GM18951 (cell line): Measurements from ENCODE around the gene OMD.
"Not testable (repeated sequence)": the region's sequence is repeated elsewhere in the genome, so short reads cannot be mapped to it uniquely, and the experiment has no call there.

ENCODE experiments used
- POLR2A ChIP-seq: IDR thresholded peaks from 4 replicates; pipeline ENCODE4 v1.6.1; 2011; ENCODE audit warnings: mild to moderate bottlenecking; ENCODE audit not compliant: insufficient read length, insufficient read depth; ENCODE audit errors: extremely low read depth
- in situ Hi-C: fragments of 300-500 bp; cut with MboI; formaldehyde crosslinking; loops from one replicate; pipeline ENCODE4 v1.12.0; 2022; ENCODE audit warnings: low sequenced_read_pairs, mixed read lengths, inconsistent platforms; ENCODE audit not compliant: unreplicated experiment

OMD gene

DNA sequence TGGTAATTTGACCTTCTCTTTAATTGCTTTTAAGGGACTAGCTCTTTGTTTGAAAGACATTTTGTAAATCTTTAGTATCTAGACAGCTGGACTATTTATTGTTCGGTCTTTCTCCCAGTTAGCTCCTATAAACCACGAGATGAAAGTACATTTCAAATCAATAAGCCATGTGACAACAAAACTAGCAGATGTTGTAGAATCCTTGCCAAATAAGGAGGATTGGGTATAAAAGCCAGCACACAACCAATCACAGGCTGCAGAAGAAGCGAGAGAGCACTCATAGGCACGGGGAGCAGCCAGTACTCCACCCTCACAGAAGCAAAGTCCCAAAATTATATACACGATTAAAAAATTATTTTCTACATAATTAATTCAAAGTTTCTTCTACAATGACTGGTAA is 8.1 kb upstream of the OMD start:
- in situ Hi-C loops = no loop called here
- TF ChIP-seq POLR2A = no peak

DNA sequence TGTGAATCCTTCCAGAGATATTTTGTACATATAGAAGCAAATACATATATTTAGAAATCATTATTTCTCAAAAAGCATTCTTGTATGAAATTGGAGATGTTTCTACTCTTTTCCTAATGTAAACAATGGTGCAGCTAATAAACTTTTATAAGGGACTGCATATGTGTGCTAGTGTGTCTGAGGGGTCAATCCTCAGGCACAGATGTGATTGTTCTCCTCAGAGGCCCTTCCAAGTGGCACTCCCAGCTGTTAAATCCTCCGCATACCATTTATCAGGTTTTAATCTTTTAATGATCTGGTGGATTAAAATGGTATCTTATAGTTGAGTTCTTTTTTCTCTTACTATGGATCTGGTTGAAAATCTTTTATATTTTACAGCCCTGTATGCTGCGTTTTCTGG is 5.6 kb upstream of the OMD start:
- in situ Hi-C loops = no loop called here
- TF ChIP-seq POLR2A = no peak

DNA sequence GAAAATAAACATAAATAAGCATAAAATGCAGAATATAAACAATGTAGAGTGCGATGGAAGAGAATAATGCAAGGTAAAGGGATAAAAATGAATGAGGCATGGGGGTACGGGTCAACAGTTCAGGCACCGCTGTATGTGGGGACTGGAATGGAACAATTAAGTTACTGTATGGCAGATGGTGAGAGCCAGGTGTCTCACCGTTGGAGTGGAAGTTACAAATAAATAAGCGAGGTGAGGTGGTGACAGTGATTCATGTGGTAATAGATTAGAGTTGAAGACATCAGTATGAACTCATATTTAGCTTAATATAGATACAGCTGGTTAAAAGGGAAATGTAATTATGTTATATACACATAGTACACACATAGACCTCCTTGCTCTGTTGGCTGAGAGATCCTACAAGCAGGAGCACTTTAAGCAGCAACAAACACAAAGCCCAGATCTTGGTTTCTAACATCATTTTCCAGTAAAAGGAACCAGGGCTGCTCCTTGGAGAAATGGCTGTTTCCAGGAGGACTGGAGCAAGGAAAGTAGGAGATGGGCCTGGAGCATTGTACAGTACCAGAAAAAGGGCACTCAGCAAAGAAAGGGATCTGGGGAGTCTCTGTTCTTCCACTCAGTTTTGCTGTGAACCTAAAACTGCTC is 2.4 kb upstream of the OMD start:
- in situ Hi-C loops = no loop called here

DNA sequence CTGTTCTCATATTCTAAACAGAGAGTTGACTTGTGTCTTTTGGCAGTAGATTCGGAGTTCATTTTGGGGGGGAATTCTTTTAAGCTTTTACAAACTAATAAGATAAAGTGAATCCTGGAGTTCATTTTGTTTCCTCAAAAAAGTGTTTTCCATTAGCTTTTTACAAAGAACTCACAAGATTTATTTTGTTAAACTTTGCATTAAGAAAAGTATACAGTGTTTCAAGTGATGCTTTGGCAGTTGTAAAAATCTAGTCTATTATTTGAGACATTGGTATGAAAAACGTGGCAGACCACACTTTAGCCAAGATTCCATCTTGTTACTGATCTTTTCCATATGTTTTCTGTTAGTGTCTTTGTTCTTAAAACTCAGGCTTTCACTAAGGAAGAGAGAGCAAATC is 1.2 kb upstream of the OMD start:
- no peak for TF ChIP-seq POLR2A

More for the DNA sequence above, 2.4 kb upstream of the OMD start:
- TF ChIP-seq POLR2A = no peak

DNA sequence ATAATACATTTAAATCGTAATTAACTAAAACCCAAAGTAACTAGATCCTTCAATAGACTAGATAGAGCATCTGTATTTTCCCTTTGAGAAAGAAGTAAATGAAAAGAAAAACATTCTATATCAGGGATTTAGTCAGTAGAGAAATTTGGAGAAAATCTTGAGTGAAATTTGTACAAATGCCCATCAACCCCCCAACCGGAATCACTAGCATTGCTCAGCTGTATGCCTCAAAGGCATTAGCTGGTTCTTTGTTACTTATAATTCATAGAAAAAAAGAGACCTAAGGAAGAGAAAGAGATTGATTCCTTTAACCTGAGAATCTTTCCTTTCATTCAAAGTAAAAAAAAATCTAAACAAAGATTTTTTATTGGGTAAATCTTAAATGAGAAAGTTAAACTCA is 659 bp downstream of the OMD start:
- in situ Hi-C loops = no loop called here
- no peak for TF ChIP-seq POLR2A

More for the DNA sequence above, 1.2 kb upstream of the OMD start:
- in situ Hi-C loops = no loop called here

DNA sequence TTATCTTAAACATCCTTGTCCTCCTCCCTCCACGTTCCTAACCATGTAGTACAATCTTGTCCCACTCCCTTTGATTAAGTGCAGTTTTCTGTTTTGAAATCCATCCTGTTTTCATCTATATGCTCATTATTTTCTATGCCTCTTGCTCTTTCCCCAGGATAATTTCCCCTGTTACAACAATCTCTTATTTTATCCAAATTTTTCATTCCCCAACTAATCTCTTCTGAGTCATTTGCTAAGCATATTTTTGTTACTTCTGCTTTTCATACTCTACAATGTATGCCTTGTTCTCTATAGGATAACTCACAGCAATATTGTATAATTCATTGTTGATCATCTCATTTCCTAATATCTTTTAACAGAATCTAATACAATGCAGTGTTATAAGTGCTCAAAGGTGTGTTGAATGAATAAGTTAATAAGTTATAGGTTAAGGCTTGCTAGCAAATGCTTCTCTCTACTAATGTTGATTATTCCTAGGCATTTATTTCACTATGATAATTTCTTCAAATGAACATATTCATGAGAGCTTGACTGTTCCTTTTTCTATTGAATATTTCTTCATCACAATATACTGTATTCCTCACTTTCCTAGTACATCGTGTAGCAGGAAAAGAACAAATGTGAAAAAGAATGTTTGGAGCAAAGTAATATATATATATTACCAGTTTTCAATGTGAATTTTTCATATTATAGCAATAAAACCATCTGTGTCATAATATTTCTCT is 1.5 kb downstream of the OMD start:
- in situ Hi-C loops = no loop called here
- no peak for TF ChIP-seq POLR2A

DNA sequence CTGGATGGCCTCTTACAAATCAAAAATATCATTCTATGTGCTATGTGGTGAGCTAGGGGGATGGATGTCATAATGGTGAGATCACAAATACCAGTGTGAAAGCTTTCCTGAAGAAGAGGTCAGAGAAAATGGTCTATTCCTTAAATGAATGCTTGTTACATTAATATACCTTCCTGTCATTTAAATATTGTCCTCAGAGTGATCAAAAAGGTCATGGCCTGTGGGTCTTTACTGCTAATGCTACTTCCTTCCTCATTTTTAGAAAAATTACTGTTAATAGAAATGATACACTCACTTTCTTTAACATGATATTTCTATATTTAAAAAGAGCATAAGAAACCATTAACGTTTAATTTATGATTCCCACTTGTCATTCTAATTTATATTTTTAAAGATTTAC is 9.7 kb downstream of the OMD start:
- no peak for TF ChIP-seq POLR2A
- in situ Hi-C loops = no loop called here

DNA sequence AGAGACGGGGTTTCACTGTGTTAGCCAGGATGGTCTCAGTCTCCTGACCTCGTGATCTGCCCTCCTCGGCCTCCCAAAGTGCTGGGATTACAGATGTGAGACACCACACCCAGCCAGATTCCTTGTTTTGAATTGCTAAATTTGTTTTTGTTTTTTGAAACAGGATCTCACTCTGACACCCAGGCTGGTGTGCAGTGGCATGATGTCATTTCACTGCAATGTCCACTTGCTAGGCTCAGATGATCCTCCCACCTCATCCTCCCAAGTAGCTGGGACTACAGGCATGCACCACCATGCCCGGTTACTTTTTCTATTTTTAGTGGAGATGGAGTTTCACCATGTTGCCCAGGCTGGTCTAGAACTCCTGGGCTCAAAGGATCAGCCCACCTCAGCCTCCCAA is 13.1 kb downstream of the OMD start:
- in situ Hi-C loops = not testable (repeated sequence)

DNA sequence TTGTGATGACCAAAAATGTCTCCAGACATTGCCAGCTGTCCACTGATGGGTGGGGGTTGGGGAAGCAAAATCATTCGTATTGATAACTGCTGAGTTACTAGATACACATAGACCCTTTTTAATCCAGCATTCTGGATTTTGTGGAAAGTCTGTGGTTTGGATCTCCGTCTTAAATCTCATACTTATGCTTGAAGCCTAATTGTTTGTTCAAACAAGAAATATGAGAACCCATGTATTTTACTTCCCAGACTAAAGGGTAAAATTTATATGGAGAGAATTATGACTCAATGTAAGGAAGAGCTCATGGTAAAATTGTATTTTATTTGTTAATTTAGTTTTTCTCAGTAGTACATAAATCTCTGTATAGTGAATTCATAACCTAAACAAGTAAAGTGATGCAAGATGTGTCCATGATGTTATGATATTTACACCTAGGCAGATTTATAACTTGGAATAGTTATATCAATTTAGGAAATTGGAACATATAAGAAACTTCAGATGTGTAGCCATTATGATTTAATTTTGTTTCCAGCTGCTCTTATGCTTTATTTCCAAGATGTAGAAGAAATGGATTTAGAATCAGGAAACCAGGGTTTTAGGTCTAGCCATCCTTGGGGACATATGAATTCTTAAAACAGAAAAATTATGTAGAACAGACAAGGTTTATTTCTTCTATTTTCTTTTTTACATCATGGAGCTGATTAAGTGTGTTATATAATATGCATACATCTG is 15.4 kb downstream of the OMD start:
- TF ChIP-seq POLR2A = no peak
- in situ Hi-C loops = no loop called here

DNA sequence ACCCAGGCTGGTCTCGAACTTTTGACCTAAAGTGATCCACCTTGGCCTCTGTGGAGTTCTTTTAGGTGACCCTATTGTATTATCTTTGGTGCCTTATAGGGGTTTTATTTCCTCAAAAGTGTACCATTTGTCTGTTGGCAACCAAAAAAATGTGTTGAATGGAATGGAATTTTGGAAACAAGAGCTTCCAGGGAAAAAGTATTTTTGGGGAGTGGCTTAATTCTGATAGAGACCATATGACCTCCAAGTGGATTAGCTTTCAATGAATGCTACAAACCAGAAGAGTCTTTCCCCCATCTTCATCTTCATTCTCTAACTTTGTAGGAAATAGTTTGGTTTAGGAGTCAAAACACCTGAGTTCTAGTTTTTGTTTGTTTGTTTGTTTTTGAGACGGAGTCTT is 16.5 kb downstream of the OMD start:
- in situ Hi-C loops = no loop called here
- no peak for TF ChIP-seq POLR2A

DNA sequence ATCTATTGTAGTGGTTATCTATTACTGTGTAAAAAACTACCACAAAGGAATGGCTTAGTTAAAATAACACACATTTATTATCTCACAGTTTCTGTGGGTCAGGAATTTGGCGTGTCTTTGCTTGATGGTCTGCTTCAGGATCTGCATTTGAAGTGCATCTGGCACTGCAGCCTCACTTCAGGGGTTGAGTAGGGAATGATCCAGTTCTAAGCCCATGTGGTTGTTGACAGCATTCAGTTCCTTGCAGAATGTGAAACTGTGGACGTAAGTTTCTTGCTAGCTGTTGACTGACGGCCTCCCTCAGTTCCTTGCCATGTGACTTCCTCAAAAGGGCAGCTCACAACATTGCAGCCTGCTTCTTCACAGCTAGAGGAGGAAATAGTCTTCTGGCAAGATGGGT is 17.8 kb downstream of the OMD start:
- no peak for TF ChIP-seq POLR2A
- in situ Hi-C loops = no loop called here

DNA sequence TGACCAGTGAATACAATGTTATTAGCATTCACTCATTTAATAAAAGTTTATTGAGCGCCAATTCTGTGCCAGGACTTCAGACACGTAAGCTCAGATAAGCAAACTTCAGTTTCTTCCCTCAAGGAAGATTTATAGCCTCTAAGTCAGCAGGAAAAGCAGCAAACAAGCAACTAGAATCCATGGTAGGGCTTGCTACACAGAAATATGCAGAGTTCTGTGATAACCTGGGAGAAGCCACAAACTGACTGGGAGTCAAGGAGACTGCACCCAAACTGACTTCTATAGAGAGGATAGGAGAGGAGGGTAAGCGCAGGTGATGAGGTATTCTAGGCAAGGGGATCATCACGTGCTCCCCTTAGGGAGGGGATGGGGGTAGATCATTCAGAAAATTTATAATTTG is 18.5 kb downstream of the OMD start:
- TF ChIP-seq POLR2A = no peak
- in situ Hi-C loops = no loop called here

DNA sequence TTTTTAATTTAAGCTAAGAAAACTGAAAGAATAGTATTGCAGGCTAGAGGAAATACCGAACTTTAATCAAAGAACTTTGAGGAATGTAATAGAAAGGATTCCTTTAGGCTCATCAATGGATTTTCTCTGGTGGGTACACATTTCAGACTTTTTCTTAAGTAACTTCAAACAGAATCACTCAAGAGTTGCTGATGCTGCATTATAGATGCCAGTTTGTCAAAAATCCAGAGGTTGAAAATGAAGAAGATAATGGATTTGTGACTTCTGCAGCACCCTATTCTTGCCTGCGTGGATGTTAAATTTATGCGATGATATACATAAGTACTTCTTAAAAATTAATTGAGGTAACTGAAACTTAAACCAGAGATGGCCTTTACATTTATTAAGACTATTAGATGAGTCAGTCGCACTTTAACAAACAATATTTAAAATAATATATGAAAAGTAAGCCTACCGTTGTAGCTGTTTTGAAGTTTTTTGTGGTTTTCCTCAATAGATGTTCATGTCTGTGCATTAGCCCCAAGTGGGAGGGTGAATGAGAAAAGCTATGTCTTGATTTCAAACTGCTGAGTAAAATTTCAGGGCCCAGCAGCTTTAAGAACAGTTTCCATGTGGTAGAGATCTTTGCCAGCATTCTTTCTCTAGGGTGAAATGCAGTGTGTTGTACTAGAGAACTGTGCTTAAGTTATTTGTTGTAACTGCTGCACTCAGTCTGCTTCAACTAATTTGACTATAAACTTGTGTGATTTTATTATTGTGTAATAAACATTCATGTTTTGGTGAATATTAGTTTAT is 20.0 kb downstream of the OMD start, which contains the start of gene OGN:
Gene OGN, minus strand, starts transcription at position 537 of the 795 bp plus-strand sequence. CDS start 1,171 bp downstream, outside the sequence.
- in situ Hi-C loops = no loop called here
- no peak for TF ChIP-seq POLR2A
